NCI-H510A treated with DMSO at 0.1 percent for 48 hours (cell line): ENCODE measurements around the gene YRDC.

ENCODE experiments used
- DNase-seq: peaks from one replicate; lab custom pipeline; 2025; lab: John Stamatoyannopoulos, UW

YRDC gene, protein sequence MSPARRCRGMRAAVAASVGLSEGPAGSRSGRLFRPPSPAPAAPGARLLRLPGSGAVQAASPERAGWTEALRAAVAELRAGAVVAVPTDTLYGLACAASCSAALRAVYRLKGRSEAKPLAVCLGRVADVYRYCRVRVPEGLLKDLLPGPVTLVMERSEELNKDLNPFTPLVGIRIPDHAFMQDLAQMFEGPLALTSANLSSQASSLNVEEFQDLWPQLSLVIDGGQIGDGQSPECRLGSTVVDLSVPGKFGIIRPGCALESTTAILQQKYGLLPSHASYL

DNA sequence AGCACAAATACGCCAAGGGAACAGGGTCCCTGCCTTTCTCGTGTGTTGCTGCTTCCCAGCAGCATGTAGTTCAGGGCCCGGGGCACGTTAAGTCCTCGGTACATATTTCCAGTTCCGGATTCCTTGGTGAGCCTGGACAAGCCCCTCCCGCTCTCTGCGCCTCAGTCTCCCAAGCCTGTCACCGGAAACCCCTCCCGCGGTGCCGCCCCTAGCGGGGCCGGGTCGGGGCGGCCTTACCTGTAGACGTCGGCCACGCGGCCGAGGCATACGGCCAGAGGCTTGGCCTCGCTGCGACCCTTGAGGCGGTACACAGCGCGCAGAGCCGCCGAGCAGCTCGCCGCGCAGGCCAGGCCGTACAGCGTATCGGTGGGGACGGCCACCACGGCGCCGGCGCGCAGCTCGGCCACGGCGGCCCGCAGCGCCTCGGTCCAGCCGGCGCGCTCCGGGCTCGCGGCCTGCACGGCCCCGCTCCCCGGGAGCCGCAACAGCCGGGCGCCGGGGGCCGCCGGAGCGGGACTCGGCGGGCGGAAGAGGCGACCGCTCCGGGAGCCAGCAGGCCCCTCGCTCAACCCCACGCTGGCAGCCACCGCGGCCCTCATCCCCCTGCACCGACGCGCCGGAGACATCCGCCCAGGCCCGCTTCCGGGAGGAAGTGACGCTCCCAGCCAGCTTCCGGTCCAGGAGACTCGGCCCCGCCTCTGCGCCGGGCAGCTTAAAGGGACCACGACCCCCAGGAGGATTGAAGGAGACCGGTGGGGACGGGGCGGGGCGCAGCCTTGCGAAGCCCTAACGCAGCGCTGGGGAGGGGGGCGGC lies at the start of gene YRDC, which contains the start of gene C1orf122:
Gene YRDC (minus strand): TSS at position 654 of the 814 bp plus-strand sequence. CDS start 28 bp downstream, at position 626.
Gene C1orf122 (plus strand): TSS at position 236 of the 814 bp plus-strand sequence. CDS start 615 bp downstream, outside the sequence.
- DNase-seq: peak; percentile 100

DNA sequence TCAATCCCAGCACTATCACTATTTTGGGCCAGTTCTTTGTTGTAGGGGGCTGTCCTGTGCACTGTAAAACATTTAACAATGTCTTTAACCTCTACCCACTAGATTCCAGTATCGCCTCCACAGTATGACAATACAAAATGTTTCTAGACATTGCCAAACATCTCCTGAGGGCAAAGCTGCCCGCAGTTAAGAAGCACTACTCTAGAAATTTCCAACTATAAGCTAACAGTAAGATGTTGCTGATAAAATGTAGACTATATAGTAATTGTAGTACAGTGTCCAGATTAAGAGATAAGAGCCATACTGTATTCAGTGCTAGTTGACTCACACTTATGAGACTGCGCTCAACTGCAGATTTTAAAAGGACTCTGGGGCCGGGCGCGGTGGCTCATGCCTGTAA lies 46.4 kb upstream of the YRDC start:
- no peak for DNase-seq

DNA sequence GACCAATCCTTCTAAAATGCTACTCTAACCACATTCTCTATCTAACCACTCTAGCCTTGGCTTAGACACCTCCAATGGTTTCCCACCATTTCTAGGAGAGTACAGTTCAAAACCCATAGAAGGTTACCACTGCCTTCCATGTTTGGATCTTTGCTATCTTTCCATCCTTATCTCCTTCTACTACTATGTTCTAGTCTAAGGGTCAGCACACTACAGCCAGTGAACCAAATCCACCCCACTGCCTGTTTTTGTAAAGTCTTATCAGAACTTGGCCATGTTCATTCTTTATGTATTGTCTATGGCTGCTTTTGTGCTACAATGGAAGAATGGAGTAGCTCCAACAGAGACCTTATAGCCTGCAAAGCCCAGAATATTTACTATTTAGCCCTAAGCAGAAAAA lies 45.1 kb upstream of the YRDC start:
- DNase-seq: no peak

DNA sequence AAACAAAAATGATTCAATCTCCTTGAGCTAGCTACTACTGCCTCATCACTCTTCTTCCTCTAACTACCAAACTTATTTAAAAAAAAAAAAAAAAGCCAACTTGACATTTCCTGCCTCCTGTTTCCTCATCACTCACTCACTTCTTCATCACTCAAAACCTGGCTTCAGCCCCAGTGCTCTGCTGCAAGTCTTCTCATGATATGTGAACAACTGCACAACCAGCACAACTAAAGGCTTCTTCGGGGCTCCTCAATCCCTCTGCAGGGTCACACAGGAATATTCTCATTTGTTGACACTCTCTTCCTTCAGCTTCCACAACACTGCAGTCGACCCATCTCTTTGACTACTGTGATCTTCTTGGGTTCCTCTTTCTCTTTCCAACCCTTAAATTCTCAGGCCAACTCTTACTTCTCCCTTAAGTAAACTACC lies 43.8 kb upstream of the YRDC start:
- DNase-seq: no peak

DNA sequence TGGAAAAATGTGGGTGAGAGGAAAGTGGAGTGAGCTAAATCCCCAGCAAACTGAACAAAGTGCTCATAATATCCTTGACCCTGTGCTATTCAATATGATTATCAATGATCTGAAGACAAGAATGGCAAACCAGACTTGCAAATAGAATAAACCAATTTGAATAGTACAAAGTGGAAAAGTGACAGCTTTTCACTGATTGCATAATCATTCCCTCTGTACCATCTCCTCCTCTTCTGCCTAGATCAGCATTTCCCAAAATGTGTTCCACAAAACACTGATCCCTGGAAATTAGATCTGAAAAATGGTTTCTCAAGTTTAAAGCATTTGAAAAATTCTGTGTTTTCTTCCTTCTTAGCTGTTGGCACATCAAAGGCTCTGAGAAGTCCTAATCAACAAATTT lies 43.3 kb upstream of the YRDC start:
- DNase-seq: no peak

DNA sequence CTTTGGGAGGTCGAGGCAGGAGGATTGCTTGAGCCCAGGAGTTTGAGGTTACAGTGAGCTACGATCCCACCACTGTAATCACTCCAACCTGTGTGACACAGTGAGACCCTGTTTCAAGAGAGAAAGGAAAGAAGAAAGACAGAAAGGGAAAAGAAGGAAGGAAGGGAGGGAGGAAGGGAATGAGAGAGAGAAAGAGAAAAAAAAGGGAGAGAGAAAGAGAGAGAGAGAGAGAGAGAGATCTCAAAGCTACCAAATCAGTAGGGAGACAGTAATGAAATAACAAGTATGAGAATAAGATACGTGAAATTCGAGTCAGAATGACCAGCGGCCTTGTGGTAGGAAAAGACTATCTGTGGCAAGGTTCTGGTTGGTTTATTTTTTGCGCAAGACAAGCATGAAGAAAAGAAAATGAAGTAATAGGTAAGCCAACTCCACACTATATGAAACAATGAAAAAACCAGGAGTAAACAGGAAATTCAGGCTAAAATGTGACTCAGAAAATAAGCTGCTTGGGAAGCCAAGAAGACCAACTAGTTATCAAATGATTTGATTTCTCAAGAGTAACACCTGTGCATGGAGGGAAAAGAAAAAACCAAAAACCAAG lies 42.4 kb upstream of the YRDC start:
- no peak for DNase-seq

DNA sequence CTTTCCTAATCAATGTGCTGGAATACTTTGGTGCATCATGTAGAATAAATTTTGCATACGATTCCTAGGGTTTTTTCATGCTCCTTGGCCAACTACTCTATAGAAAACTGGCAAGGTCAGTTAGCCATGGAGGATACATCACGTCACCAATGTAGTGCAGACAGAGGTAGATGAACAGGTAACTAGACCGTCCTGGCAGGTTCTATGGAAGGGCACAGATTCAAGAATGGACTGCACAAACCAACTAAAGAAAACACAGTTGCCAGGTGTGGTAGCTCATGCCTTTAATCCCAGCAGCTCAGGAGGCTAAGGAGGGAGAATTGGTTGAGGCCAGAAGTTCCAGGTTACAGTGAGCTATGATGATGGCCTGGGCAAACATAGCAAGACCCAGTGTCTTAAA lies 41.5 kb upstream of the YRDC start:
- no peak for DNase-seq

DNA sequence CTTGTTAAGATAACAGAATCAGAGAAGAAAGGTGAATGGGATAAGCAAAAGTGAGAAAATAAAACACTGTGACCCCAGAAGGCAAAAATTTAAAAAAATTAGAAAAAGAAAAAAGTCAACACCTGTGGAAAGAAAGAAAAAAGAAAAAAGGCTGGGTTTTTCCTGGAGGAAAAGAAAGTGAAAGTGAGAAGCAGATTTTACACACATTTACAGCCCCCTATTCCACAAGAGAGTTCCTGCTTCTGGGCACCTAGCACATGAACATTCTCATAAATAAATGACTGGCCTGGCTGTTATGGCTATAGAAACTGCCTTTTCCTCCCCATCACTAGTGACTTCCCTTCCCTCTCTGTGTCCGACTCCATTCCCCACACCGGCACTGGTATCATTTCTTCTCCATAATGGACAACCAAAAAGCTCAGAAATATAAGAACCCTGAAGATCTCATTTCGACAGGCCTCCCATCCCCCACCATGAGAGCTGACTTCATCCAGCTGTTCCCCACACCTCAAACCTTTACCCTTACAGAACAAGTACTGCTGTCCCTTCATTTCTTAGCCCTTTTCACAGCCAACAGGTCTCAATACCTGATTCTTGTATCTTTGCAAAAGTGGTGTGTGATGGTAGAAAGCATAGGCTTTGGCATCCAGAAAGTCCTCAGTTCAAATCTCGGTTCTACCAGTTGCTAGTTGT lies 38.8 kb upstream of the YRDC start:
- no peak for DNase-seq

DNA sequence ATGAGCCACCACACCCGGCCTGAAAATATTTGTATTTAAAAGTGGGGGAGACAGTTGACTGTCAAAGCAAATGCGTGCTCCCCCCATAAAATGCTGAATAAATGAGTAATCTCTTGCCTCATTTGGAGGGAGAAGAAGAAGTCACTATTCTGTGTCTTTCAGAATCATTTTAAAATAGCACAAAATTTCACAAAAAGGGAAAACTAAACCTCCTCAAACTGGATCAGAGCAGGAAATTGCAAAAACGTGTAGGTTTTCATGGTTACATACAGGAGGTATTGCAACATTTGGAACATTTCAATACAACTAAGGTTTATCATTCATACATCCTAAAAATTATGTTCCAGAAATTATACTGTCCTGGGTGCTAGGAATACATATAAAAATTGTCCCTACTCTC lies 37.8 kb upstream of the YRDC start:
- DNase-seq: no peak

DNA sequence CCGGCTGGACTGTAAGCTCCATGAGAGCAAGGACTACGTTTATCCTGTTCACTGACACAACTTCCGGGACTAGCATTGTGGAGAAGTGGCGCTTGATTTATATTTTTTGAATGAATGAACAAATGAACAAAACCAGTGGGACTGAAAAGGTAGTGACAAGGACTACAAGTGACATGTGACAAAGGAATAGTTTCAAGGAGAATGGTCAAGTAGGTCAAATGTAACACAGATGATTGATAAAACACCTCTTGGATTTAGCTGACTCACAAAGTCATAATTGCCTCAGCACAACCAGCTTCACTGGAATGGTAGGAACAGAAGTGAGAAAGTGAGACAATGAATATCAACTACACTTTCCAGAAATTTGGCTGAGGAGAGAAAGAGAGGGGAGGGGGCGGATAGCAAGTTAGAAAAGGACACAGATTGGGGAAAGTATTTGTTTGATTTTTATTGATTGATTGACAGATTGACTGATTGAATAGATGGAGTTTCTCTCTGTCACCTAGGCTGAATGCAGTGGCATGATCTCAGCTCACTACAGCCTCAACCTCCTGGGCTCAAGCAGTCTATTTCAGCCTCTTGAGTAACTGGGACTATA lies 37.1 kb upstream of the YRDC start:
- no peak for DNase-seq

DNA sequence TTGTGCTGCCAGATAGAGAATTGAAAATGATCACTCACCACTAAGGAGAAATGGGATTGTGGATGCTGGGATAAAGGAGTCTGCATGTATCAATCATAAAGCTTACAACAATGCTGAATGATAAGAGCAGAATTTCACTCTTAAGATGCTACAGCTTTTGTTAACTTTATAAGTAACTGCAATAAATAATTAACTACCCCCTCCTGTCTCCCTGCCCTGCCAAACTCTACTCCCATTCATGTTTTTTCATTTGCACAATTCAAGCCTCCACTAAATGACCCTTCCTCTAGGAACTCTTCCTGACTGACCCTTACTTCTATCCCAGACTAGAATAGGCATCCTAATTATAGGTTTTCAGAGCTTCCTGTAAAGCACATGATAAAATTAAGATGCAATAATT lies 36.5 kb upstream of the YRDC start:
- DNase-seq: no peak

DNA sequence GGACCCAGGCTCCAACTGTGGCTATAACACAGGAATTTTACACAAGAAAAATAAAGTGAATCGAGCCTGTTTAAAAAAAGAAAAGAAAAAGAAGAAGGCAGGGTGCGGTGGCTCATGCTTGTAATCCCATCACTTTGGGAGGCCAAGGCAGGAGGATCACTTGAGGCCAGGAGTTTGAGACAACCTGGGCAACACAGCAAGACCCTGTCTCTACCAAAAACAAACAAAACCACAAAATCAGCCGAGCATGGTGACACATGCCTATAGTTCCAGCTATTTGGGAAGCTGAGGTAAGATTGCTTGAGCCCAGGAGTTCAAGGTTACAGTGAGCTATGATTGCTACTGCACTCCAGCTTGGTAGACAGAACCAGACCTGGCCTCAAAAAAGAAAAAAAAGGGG lies 33.6 kb upstream of the YRDC start:
- no peak for DNase-seq

DNA sequence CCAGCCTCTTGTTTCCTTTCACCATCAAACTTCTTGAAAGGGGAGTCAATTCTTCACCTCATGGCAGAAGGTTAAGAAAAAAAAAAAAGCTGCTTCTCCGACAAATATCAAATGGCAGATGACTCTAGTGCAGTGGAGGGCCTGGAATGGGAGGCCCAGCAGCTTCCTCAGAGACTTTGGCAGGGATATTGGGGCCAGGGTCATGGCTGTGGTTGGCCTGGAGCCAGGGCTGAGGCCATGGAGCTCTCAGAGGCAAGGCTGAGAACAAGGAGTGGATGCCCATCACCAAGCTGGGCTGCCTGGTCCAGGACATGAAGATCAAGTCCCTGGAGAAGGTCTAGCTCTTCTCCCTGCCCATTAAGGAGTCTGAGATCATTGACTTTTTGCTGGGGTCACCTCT lies 32.7 kb upstream of the YRDC start:
- no peak for DNase-seq

DNA sequence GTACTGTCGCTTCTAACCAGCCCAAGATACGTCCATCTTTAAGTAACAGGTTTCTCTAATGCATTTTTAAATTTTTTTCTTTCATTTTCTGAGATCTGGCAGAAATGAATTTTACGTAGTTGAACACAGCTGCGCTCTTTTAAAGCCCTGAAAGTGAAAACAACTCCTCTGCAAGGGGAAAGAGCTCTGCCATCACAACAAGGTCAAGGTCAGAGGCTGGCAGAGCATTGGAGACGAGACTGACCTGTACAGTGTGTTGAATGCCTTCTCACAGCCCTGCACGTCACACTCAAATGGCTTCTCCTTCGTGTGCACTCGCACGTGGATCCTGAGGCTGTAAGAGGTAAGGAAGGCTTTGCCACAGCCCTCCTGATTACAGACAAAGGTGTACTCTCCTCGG lies 31.7 kb upstream of the YRDC start:
- no peak for DNase-seq

DNA sequence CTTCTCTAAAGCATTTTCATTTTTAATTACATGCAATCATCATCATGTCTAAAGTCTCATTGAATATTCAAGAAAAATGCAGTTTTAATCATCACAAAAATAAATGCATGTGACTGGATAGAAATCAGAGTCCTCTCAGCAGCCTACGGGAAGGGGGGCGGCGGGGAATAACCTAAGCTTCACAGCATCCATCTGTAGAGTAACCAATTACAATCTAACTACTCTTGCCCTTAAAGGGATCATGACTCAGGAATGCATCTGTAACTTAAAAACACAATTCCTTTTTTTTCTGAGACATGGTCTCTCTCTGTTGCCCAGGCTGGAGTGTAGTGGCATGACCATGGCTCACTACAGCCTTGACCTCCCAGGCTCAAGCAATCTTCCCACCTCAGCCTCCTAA lies 28.8 kb upstream of the YRDC start:
- no peak for DNase-seq

DNA sequence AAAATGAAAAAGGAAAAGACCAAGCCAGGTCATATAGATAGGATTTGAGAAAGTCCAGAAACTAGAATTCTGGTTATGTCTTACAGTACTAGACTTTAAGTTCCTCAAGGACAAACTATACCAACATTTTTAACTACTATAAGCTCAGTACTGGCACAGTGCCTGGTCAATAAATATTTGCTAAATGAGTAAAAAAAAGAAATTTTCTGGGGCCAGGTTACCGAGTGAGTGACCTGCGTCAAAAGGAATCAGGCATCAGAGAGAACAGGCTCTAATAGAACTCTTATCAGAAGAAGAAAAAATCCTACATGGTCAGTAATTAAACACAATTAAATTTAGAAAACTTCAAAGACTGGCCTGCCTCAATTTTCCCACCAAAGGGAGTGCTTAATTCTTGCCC lies 23.8 kb upstream of the YRDC start:
- no peak for DNase-seq

DNA sequence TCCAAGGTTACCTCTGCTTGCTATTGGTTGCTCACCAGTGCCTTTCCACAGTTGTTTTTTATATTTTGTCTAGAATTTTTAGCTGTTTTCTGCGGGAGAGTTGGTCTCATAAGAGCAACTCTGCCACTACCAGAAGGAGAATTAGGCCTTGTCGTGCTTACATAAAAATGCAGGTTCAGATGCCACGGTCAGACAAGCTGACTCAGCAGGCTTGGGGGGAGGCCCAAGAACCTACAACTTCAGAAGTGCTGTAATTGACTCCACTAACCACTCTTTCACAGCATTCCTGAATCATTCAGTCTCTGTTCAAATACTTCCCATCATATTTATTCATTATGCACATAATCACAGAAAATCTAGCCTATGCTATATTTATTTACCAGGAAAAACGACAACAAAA lies 23.1 kb upstream of the YRDC start:
- no peak for DNase-seq

DNA sequence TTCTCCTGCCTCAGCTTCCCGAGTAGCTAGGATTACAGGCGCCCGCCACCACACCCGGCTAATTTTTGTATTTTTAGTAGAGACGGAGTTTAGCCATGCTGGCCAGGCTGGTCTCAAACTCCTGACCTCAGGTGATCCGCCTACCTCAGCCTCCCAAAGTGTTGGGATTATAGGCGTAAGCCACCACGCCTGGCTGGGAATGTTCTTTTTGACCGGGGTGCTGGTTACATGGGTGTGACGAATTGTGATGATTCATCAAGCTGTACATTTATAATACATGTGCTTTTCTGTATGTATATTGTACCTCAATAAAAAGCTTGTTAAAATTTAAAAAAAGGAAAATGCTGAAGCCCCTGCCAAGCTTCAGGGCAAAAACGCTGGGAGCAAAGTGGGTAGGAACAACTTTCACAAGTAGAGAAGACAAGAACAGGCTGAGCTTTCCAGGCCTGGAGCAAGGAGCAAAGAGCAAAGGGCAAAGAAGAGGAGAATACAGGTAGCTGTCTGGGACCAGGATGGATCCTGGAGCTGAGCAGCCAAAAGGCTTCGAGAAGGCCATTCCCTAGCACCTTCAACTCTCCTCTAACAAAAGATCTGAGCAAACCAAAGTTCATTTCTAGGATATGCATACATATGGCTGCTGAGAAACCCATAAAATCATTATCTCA lies 20.5 kb upstream of the YRDC start:
- no peak for DNase-seq

DNA sequence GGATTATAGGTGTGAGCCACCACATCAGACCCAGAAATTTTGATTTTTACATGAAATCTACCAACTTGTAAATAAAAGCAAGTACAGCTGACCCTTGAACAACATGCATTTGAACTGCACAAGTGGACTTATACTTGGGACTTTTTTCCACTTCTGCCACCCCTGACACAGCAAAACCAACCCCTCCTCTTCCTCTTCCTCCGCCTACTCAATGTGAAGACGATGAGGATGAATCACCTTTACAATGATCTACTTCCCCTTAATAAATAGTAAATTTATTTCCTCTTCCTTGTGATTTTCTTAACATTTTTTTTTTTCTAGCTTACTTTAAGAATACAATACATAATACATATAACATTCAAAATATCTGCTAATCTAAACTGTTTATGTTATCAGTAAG lies 17.5 kb upstream of the YRDC start:
- DNase-seq: no peak

DNA sequence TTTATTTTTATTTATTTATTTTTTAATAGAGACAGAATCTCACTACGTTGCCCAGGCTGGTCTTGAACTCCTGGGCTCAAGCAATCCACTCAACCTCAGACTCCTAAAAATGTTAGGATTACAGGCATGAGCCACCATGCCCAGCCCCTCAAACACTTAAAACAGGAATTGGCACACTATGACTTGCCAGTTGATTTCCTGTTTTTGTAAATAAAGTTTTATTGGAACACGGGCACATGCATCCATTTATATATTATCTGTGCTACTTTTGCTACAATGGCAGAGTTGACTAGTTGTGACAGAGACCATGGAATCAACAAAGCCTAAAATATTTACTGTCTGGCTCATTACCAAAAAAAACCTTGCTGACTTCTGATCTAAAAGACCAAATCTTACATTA lies 16.0 kb upstream of the YRDC start:
- DNase-seq: no peak
